ENCODE data around the gene EIF4G3. TPM values are rescaled to one million over a fixed set of nuclear protein-coding genes. Genes with fewer than 3 reads are reported as not detected.

The EIF4G3 gene, protein sequence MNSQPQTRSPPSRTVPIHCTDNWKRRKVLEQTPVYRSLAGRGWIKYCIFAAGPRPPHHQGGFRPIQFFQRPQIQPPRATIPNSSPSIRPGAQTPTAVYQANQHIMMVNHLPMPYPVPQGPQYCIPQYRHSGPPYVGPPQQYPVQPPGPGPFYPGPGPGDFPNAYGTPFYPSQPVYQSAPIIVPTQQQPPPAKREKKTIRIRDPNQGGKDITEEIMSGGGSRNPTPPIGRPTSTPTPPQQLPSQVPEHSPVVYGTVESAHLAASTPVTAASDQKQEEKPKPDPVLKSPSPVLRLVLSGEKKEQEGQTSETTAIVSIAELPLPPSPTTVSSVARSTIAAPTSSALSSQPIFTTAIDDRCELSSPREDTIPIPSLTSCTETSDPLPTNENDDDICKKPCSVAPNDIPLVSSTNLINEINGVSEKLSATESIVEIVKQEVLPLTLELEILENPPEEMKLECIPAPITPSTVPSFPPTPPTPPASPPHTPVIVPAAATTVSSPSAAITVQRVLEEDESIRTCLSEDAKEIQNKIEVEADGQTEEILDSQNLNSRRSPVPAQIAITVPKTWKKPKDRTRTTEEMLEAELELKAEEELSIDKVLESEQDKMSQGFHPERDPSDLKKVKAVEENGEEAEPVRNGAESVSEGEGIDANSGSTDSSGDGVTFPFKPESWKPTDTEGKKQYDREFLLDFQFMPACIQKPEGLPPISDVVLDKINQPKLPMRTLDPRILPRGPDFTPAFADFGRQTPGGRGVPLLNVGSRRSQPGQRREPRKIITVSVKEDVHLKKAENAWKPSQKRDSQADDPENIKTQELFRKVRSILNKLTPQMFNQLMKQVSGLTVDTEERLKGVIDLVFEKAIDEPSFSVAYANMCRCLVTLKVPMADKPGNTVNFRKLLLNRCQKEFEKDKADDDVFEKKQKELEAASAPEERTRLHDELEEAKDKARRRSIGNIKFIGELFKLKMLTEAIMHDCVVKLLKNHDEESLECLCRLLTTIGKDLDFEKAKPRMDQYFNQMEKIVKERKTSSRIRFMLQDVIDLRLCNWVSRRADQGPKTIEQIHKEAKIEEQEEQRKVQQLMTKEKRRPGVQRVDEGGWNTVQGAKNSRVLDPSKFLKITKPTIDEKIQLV (N-terminal part only)
- total RNA-seq = 10 to 100 TPM; 70.3 to 70.5 TPM

DNA sequence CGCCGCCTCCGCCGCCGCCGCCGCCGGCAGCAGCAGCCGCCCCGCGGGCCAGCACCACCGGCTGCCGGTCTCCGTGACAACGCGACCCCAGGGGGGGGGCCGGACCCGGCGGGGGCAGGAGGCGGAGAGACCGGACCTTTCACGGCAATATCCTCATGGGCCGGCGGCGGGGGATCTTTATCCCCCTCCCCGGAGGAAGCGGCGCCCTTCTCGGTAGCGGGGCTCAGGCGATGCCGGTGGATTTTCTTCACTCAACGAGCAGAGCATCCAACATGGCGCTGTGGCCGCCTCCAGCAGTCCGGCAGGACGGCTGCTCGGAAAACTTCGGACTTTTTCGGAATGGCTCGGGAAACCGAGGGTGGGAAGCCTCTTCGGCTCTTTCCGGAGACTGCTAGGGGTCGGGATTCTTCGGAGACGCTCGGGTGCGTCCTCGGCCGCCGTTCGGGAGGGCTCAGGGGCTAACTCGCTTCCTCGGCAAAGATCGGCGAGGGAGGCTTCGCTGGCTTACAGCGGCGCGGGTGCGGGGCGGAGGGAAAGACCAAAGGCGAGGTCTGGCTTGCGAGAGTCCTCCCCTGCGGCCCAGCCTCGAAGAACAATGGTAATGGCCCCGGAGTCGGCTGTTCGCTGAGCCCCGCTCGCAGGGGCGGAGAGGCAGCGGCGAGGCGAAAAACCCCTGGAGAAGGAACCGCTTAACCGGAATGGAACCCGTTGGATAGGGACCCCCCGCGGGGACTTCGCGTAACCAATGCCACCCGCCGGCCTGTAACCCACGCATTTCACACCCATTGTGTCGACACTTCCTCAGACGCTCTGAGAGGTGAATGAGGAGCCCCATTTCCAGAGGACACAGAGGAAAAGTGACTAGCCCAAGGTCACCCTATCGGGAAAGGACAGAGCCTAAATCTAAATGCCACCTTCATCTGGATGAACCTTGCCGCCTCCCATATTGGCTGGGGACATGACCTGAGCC is at the start of gene EIF4G3:
Gene EIF4G3, minus strand, starts transcription at position 312 of the 970 bp plus-strand sequence. CDS start 174,155 bp downstream, outside the sequence.
- DNase-seq = peak; percentile 100
- TF ChIP-seq, protein P1, sequence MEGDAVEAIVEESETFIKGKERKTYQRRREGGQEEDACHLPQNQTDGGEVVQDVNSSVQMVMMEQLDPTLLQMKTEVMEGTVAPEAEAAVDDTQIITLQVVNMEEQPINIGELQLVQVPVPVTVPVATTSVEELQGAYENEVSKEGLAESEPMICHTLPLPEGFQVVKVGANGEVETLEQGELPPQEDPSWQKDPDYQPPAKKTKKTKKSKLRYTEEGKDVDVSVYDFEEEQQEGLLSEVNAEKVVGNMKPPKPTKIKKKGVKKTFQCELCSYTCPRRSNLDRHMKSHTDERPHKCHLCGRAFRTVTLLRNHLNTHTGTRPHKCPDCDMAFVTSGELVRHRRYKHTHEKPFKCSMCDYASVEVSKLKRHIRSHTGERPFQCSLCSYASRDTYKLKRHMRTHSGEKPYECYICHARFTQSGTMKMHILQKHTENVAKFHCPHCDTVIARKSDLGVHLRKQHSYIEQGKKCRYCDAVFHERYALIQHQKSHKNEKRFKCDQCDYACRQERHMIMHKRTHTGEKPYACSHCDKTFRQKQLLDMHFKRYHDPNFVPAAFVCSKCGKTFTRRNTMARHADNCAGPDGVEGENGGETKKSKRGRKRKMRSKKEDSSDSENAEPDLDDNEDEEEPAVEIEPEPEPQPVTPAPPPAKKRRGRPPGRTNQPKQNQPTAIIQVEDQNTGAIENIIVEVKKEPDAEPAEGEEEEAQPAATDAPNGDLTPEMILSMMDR (IDR thresholded peaks at IDR 0.05) = no peak
- intact Hi-C loops (cut with DNase I) = no loop called here
- Histone ChIP-seq H3K27ac (peak within 1 kb of the TSS; percentile 92), H3K4me3 (peak within 1 kb of the TSS; percentile 72), H3K27me3 (no peaks in the 10 kb centered on the region), H3K4me1 (no peaks in the 10 kb centered on the region), H3K9me3 (no peaks in the 10 kb centered on the region), H3K36me3 (no peaks in the 10 kb centered on the region), H3K9ac (ENCODE audit: low read depth in 2 of 2, low read length in 2 of 2) (peak within 1 kb of the TSS; percentile 84 to 99)

DNA sequence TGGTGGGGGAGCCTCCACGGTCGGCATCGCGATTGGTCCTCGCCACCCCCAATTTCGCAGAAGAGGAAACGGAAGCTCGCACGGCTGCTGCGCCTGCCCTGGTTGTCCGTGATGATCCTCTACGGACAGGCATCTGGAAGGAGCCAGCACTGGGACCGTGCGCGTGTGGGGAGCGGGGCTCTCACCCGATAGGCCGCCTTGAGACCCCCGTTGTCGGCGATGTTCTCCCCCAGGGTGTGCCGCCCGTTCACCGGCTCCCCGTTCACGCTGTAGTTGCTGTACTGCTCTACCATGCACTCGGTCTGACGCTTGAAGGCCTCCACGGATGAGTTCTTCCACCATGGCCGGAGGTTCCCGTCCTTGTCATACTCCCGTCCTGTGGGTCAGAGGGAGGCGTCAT is 48.4 kb upstream of the EIF4G3 start:
- intact Hi-C loops (cut with DNase I) = no loop called here
- H3K4me3 ChIP-seq = no peak overlapping the region
- DNase-seq = no peak
- no peaks in the 10 kb centered on the region for H3K4me1 ChIP-seq
- H3K27ac ChIP-seq = no peak overlapping the region
- H3K27me3 ChIP-seq = no peaks in the 10 kb centered on the region
- H3K36me3 ChIP-seq = peaks cover 21% of the 10 kb centered on the region
- TF ChIP-seq, protein P1 (IDR thresholded peaks at IDR 0.05) = no peak
- no peak overlapping the region for H3K9ac ChIP-seq (ENCODE audit: low read depth in 2 of 2, low read length in 2 of 2)
- H3K9me3 ChIP-seq = no peaks in the 10 kb centered on the region

DNA sequence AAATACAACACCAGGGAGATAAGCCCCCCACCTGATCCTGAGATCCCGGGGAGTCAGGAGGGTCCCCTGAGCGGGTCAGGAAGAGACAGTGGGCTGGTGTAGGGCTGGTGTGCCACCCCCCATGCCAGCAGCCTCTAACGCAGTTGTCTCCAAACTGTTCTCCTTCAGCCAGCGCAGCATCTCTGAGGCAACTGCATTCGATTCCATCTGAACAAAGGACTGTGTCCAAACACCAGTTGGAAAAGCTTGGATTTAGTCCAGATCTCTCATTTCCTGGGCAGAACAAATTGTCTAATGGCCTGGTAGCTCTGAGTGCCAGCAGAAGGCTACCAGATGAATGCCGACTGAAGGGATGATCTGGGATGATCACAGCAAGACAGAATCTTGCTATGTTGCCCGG is 44.1 kb upstream of the EIF4G3 start:
- H3K9me3 ChIP-seq = no peaks in the 10 kb centered on the region
- no peaks in the 10 kb centered on the region for H3K27me3 ChIP-seq
- no peaks in the 10 kb centered on the region for H3K4me1 ChIP-seq
- H3K4me3 ChIP-seq = no peak overlapping the region
- no peak for DNase-seq
- intact Hi-C loops (cut with DNase I) = no loop called here
- TF ChIP-seq, protein P1 (IDR thresholded peaks at IDR 0.05) = no peak
- no peak overlapping the region for H3K27ac ChIP-seq
- H3K36me3 ChIP-seq = peaks cover 15% of the 10 kb centered on the region
- H3K9ac ChIP-seq (ENCODE audit: low read depth in 2 of 2, low read length in 2 of 2) = no peak overlapping the region

DNA sequence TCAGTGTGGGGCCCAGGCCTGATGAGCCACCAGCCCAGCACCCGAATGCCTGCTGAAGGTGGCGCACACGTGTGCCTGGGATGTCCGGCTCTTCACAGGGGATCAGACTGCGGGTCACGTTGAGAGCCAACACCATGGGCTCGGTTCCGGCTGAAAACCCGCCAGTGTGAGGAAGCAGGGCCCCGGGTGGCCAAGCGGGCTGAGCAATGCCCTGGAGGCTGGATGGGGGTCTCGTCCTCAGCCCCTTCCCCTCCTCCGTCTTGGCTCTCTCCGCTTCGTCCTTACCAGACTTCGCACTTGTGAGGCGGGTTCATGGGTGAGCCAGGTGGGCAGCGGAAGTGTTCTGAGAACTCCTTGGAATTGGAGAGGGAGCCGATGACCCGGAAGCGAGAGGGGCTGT is 43.0 kb upstream of the EIF4G3 start:
- Histone ChIP-seq H3K27ac (no peak overlapping the region), H3K27me3 (no peaks in the 10 kb centered on the region), H3K9ac (ENCODE audit: low read depth in 2 of 2, low read length in 2 of 2) (no peak overlapping the region), H3K36me3 (peaks cover 6% of the 10 kb centered on the region), H3K9me3 (no peaks in the 10 kb centered on the region), H3K4me1 (no peaks in the 10 kb centered on the region), H3K4me3 (no peak overlapping the region)
- no peak for DNase-seq
- TF ChIP-seq, protein P1 (IDR thresholded peaks at IDR 0.05) = no peak
- intact Hi-C loops (cut with DNase I) = loop anchor here (10.0 kb wide), 1 partner anchor 355 kb away; no protein-coding TSS in a partner anchor
